A673 (cell line): ENCODE measurements around the gene PNPLA1. TPM values are rescaled to one million over a fixed set of nuclear protein-coding genes. Genes with fewer than 3 reads are reported as not detected.

Experiments used
- BruUV-seq: library from RNA; stranded (reverse); fragments of 400-500 nt; replicated peaks from 2 replicates; lab custom pipeline; 2021; lab: Mats Ljungman, UMichigan
- CTCF ChIA-PET: fragments of 300-600 bp; sonication (Branson Sonifier 250); formaldehyde crosslinking; loops from one replicate; lab custom pipeline; 2022; ENCODE audit warnings: antibody characterized with exemption; lab: Charles Lee
- POLR2A ChIA-PET: fragments of 300-600 bp; sonication (Branson Sonifier 250); formaldehyde crosslinking; loops from one replicate; lab custom pipeline; 2022; ENCODE audit warnings: antibody characterized with exemption; ENCODE audit not compliant: low non-redundant PET; lab: Charles Lee
- DNase-seq: peaks from one replicate; pipeline ENCODE4 v3.0.0-alpha.2; 2015; ENCODE audit warnings: low spot score
- H3K27ac ChIP-seq: fragments of 200-600 bp; sonication (generic); 2 replicates; pipeline ENCODE4 v1.5.1; 2016; ENCODE audit warnings: mixed run types, low read depth, mild to moderate bottlenecking, mixed read lengths, antibody characterized with exemption, low read length; ENCODE audit not compliant: poor library complexity, severe bottlenecking
- H3K27me3 ChIP-seq: fragments of 200-600 bp; sonication (generic); replicated peaks from 2 replicates; pipeline ENCODE4 v1.6.1; 2017; ENCODE audit warnings: mixed run types, low read depth, mild to moderate bottlenecking, mixed read lengths, antibody characterized with exemption, low read length; ENCODE audit not compliant: insufficient read depth, poor library complexity
- H3K36me3 ChIP-seq: fragments of 200-600 bp; sonication (generic); 2 replicates; pipeline ENCODE4 v1.6.1; 2016; ENCODE audit warnings: mixed run types, mild to moderate bottlenecking, mixed read lengths, antibody characterized with exemption, low read length; ENCODE audit not compliant: insufficient read depth, poor library complexity, severe bottlenecking
- H3K4me1 ChIP-seq: fragments of 200-600 bp; sonication (generic); 2 replicates; pipeline ENCODE4 v1.6.1; 2017; ENCODE audit warnings: mixed run types, mild to moderate bottlenecking, mixed read lengths, antibody characterized with exemption, low read length; ENCODE audit not compliant: insufficient read depth, poor library complexity, severe bottlenecking
- H3K4me3 ChIP-seq: fragments of 200-600 bp; sonication (generic); 2 replicates; pipeline ENCODE4 v1.5.1; 2016; ENCODE audit warnings: low read depth, mixed run types, mild to moderate bottlenecking, mixed read lengths, low read length; ENCODE audit not compliant: poor library complexity, severe bottlenecking
- H3K9me3 ChIP-seq: fragments of 200-600 bp; sonication (generic); 2 replicates; pipeline ENCODE4 v1.6.1; 2016; ENCODE audit warnings: mixed run types, low read depth, mild to moderate bottlenecking, mixed read lengths, antibody characterized with exemption, low read length; ENCODE audit not compliant: poor library complexity, severe bottlenecking
- CTCF ChIP-seq: fragments of 300-800, 200-600 bp; sonication (generic); conservative IDR thresholded peaks from 2 replicates; pipeline ENCODE4 v1.5.1; 2017; ENCODE audit warnings: low read depth, mild to moderate bottlenecking, antibody characterized with exemption, low read length, moderate library complexity, mixed read lengths
- EZH2 ChIP-seq: fragments of 200-600 bp; sonication (generic); IDR thresholded peaks from 2 replicates; pipeline ENCODE4 v1.6.1; 2017; ENCODE audit warnings: borderline replicate concordance, low read depth, mild to moderate bottlenecking, mixed read lengths, antibody characterized with exemption, low read length; ENCODE audit not compliant: poor library complexity, severe bottlenecking
- intact Hi-C: fragments of 100-400 bp; cut with micrococcal nuclease; formaldehyde crosslinking; loops from one replicate; pipeline ENCODE4 v1.10.0; 2022; ENCODE audit not compliant: unreplicated experiment
- total RNA-seq: library from RNA; stranded (reverse); gene quantifications from 2 replicates; pipeline ENCODE4 v1.2.3, GENCODE V29; 2021

PNPLA1 gene
- total RNA-seq, 1 experiment from 2014 or later: 0.26 TPM

- no peaks in the 10 kb centered on the region for H3K36me3 ChIP-seq
- no peak for TF ChIP-seq EZH2
- TF ChIP-seq CTCF: no peak
- no peak overlapping the region for H3K27ac ChIP-seq
- intact Hi-C loops: no loop called here
- H3K4me3 ChIP-seq: no peak overlapping the region
- CTCF ChIA-PET: no interaction called here
- H3K4me1 ChIP-seq: no peaks in the 10 kb centered on the region
- no TSS peak for BruUV-seq
- POLR2A ChIA-PET: no interaction called here
- H3K27me3 ChIP-seq: no peaks in the 10 kb centered on the region
- no peak for DNase-seq
- H3K9me3 ChIP-seq: no peaks in the 10 kb centered on the region
These were observed 27.7 kb upstream of the PNPLA1 start for GRCh38 chr6:36242161-36242560.

GRCh38 chr6:36242626-36243025 is 27.2 kb upstream of the PNPLA1 start:
- H3K4me3 ChIP-seq: no peak overlapping the region
- ChIA-PET CTCF (no interaction called here), POLR2A (no interaction called here)

GRCh38 chr6:36243562-36244212 is 26.2 kb upstream of the PNPLA1 start:
- no TSS peak for BruUV-seq
- H3K9me3 ChIP-seq: no peaks in the 10 kb centered on the region
- H3K4me3 ChIP-seq: no peak overlapping the region
- CTCF ChIA-PET: interaction anchor here (0.7 kb wide), 1 partner anchor 10 kb away, joined by 3 read pairs; no protein-coding TSS in a partner anchor
- no peak for DNase-seq
- no peaks in the 10 kb centered on the region for H3K27me3 ChIP-seq
- TF ChIP-seq EZH2: no peak
- TF ChIP-seq CTCF: no peak
- H3K4me1 ChIP-seq: no peaks in the 10 kb centered on the region
- POLR2A ChIA-PET: no interaction called here
- H3K27ac ChIP-seq: no peak overlapping the region
- H3K36me3 ChIP-seq: no peaks in the 10 kb centered on the region
- intact Hi-C loops: no loop called here

More at GRCh38 chr6:36242626-36243025, 27.2 kb upstream of the PNPLA1 start:
- Histone ChIP-seq H3K4me1 (no peaks in the 10 kb centered on the region), H3K9me3 (no peaks in the 10 kb centered on the region), H3K27me3 (no peaks in the 10 kb centered on the region), H3K27ac (no peak overlapping the region), H3K36me3 (no peaks in the 10 kb centered on the region)
- no peak for TF ChIP-seq CTCF
- no peak for TF ChIP-seq EZH2
- no peak for DNase-seq
- intact Hi-C loops: no loop called here
- no TSS peak for BruUV-seq
